IMR-90 (cell line): Measurements from ENCODE around the gene ALDH1A1. TPM values are rescaled to one million over a fixed set of nuclear protein-coding genes. Genes with fewer than 3 reads are reported as not detected.

ENCODE experiments used
- ATAC-seq: fragments of 200-7000 bp; cut with Tn5 transposase; 2 replicates; pipeline ENCODE4 v1.9.1; 2020; ENCODE audit warnings: low read depth, mild to moderate bottlenecking, moderate library complexity
- BruUV-seq: library from RNA; stranded (reverse); fragments of 400-500 nt; replicated peaks from 2 replicates; lab custom pipeline; 2021; lab: Mats Ljungman, UMichigan
- CTCF ChIA-PET: fragments of 300-600 bp; formaldehyde crosslinking; extraction: SDS; loops from one replicate; lab custom pipeline; 2021; ENCODE audit warnings: antibody characterized with exemption; lab: Yijun Ruan, JAX
- POLR2A ChIA-PET: fragments of 300-600 bp; sonication (Branson Sonifier 250); formaldehyde crosslinking; loops from one replicate; lab custom pipeline; 2022; ENCODE audit warnings: antibody characterized with exemption; ENCODE audit not compliant: unreplicated experiment; lab: Charles Lee
- DNase-seq: peaks from one replicate; pipeline ENCODE4 v3.0.0; 2013
- H2AFZ ChIP-seq: replicated peaks from 2 replicates; pipeline ENCODE3; 2013; ENCODE audit warnings: low read length, mild to moderate bottlenecking; ENCODE audit not compliant: poor library complexity
- H2AK5ac ChIP-seq: 2 replicates; pipeline ENCODE4 v1.6.1; 2013; ENCODE audit warnings: low read depth, low read length, inconsistent platforms
- H2AK9ac ChIP-seq: replicated peaks from 2 replicates; pipeline ENCODE3; 2013; ENCODE audit warnings: mild to moderate bottlenecking, low read depth, low read length, moderate library complexity; ENCODE audit not compliant: poor library complexity
- H2BK120ac ChIP-seq: 2 replicates; pipeline ENCODE4 v1.6.1; 2013; ENCODE audit warnings: low read depth, low read length, inconsistent platforms
- H2BK15ac ChIP-seq: 3 replicates; pipeline ENCODE4 v1.6.1; 2013; ENCODE audit warnings: low read depth, low read length, inconsistent platforms
- H2BK20ac ChIP-seq: 2 replicates; pipeline ENCODE4 v1.6.1; 2013; ENCODE audit warnings: low read depth, mild to moderate bottlenecking, inconsistent platforms, low read length, moderate library complexity
- H2BK5ac ChIP-seq: 2 replicates; pipeline ENCODE4 v1.6.1; 2013; ENCODE audit warnings: mild to moderate bottlenecking, low read depth, low read length, inconsistent platforms; ENCODE audit not compliant: poor library complexity, severe bottlenecking
- H3K14ac ChIP-seq: replicated peaks from 2 replicates; pipeline ENCODE4 v1.6.1; 2013; ENCODE audit warnings: low read depth, low read length, inconsistent platforms
- H3K18ac ChIP-seq: 2 replicates; pipeline ENCODE4 v1.6.1; 2013; ENCODE audit warnings: low read depth, low read length, control low read depth
- H3K23ac ChIP-seq: 2 replicates; pipeline ENCODE4 v1.6.1; 2013; ENCODE audit warnings: low read depth, low read length, inconsistent platforms
- H3K27ac ChIP-seq: 2 replicates; pipeline ENCODE4 v1.5.1; 2013; ENCODE audit warnings: mild to moderate bottlenecking, control low read depth, low read length; ENCODE audit not compliant: insufficient read depth
- H3K27me3 ChIP-seq: 2 replicates; pipeline ENCODE4 v1.6.1; 2013; ENCODE audit warnings: low read length; ENCODE audit not compliant: control insufficient read depth, insufficient read depth
- H3K36me3 ChIP-seq: 2 replicates; pipeline ENCODE4 v1.6.1; 2013; ENCODE audit warnings: low read length, mixed read lengths; ENCODE audit not compliant: control insufficient read depth, insufficient read depth
- H3K4ac ChIP-seq: 2 replicates; pipeline ENCODE4 v1.6.1; 2013; ENCODE audit warnings: low read depth, low read length, inconsistent platforms
- H3K4me1 ChIP-seq: 2 replicates; pipeline ENCODE4 v1.6.1; 2013; ENCODE audit warnings: low read length, mixed read lengths; ENCODE audit not compliant: control insufficient read depth, insufficient read depth
- H3K4me2 ChIP-seq: 2 replicates; pipeline ENCODE4 v1.6.1; 2013; ENCODE audit warnings: low read depth, mild to moderate bottlenecking, control low read depth, low read length, moderate library complexity
- H3K4me3 ChIP-seq: 2 replicates; pipeline ENCODE4 v1.5.1; 2013; ENCODE audit warnings: low read depth, mild to moderate bottlenecking, control low read depth, low read length, moderate library complexity; ENCODE audit not compliant: insufficient read depth
- H3K56ac ChIP-seq: 2 replicates; pipeline ENCODE4 v1.6.1; 2013; ENCODE audit warnings: low read length, inconsistent platforms; ENCODE audit not compliant: insufficient read depth; ENCODE audit errors: extremely low read depth
- H3K79me1 ChIP-seq, 2 experiments: 2 replicates each; pipeline ENCODE4 v1.6.1; 2013; ENCODE audit warnings: low read length in 2 of 2, inconsistent platforms in 1 of 2, low read depth in 1 of 2
- H3K9ac ChIP-seq: 2 replicates; pipeline ENCODE4 v1.6.1; 2013; ENCODE audit warnings: low read depth, low read length, control low read depth
- H3K9me1 ChIP-seq: 2 replicates; pipeline ENCODE4 v1.6.1; 2013; ENCODE audit warnings: low read length, inconsistent platforms; ENCODE audit not compliant: insufficient read depth
- H3K9me3 ChIP-seq: 2 replicates; pipeline ENCODE4 v1.6.1; 2013; ENCODE audit warnings: low read length; ENCODE audit not compliant: control insufficient read depth, insufficient read depth
- H4K20me1 ChIP-seq: 2 replicates; pipeline ENCODE4 v1.6.1; 2013; ENCODE audit warnings: low read length, inconsistent platforms; ENCODE audit not compliant: insufficient read depth
- H4K5ac ChIP-seq: 2 replicates; pipeline ENCODE4 v1.6.1; 2013; ENCODE audit warnings: mild to moderate bottlenecking, low read depth, low read length, control low read depth
- H4K8ac ChIP-seq, 2 experiments: 2 replicates each; pipeline ENCODE4 v1.6.1; 2013; ENCODE audit warnings: low read depth in 2 of 2, low read length in 2 of 2, control low read depth in 1 of 2, inconsistent platforms in 1 of 2
- H4K91ac ChIP-seq: 2 replicates; pipeline ENCODE4 v1.6.1; 2013; ENCODE audit warnings: low read depth, low read length, inconsistent platforms; ENCODE audit not compliant: insufficient read depth
- BHLHE40 ChIP-seq: fragments of 150-350 bp; IDR thresholded peaks from 2 replicates; pipeline ENCODE4 v1.6.1; 2016; ENCODE audit warnings: mild to moderate bottlenecking, low read depth, low read length
- CEBPB ChIP-seq: IDR thresholded peaks from 2 replicates; pipeline ENCODE4 v1.6.1; 2012; ENCODE audit warnings: low read depth, low read length, improper control_type of control experiment
- CHD1 ChIP-seq: IDR thresholded peaks from 2 replicates; pipeline ENCODE4 v1.6.1; 2012; ENCODE audit warnings: low read depth, low read length, improper control_type of control experiment
- MXI1 ChIP-seq: IDR thresholded peaks from 2 replicates; pipeline ENCODE4 v1.6.1; 2012; ENCODE audit warnings: low read depth, mild to moderate bottlenecking, low read length, moderate library complexity, borderline replicate concordance
- POLR2A ChIP-seq: IDR thresholded peaks from 2 replicates; pipeline ENCODE4 v1.6.1; 2012; ENCODE audit warnings: mild to moderate bottlenecking, low read depth, low read length
- RAD21 ChIP-seq: IDR thresholded peaks from 2 replicates; pipeline ENCODE4 v1.6.1; 2012; ENCODE audit warnings: low read length, improper control_type of control experiment
- RCOR1 ChIP-seq: IDR thresholded peaks from 2 replicates; pipeline ENCODE4 v1.6.1; 2012; ENCODE audit warnings: mild to moderate bottlenecking, low read length, improper control_type of control experiment; ENCODE audit not compliant: insufficient replicate concordance
- RFX5 ChIP-seq: IDR thresholded peaks from 2 replicates; pipeline ENCODE4 v1.8.0; 2012; ENCODE audit warnings: low read depth, mild to moderate bottlenecking, low read length, moderate library complexity
- WGBS, 2 experiments: methylation state at CpG; one replicate each; pipeline versions ENCODE4 v1.1.5 to v1.1.7; 2013; ENCODE audit warnings: missing lambda C conversion rate in 2 of 2; ENCODE audit not compliant: insufficient read length in 1 of 2; ENCODE audit errors: extremely low coverage in 2 of 2; 5-methylcytosine and 5-hydroxymethylcytosine counted together
- dilution Hi-C: fragments of 300-500 bp; cut with HindIII; formaldehyde crosslinking; loops from one replicate; pipeline ENCODE4 v1.14.3; 2018; ENCODE audit warnings: low sequenced_read_pairs; ENCODE audit not compliant: unreplicated experiment
- in situ Hi-C: fragments of 300-500 bp; cut with MboI; formaldehyde crosslinking; loops from 3 replicates; pipeline ENCODE4 v1.14.3; 2019; ENCODE audit warnings: low sequenced_read_pairs, inconsistent platforms, mixed read lengths
- intact Hi-C: fragments of 100-400 bp; cut with micrococcal nuclease; formaldehyde crosslinking; loops from 2 replicates; pipeline ENCODE4 v1.10.0; 2022
- polyA plus RNA-seq, 3 experiments: library from polyadenylated mRNA; depleted of rRNA; stranded (reverse); fragments of >200 nt; gene quantifications; 2 replicates each; pipeline ENCODE4 v1.2.3, GENCODE V29; 2012; ENCODE audit warnings: low replicate concordance in 1 of 3
- total RNA-seq: library from RNA; depleted of rRNA; stranded (reverse); fragments of >200 nt; gene quantifications from 2 replicates; pipeline ENCODE4 v1.2.3, GENCODE V29; 2012
- TF ChIP-seq, protein P1 (sequence below): fragments of 150-350 bp; IDR thresholded peaks from 2 replicates; pipeline ENCODE4 v1.6.1; 2017; ENCODE audit warnings: mild to moderate bottlenecking, antibody characterized with exemption, low read length, low read depth
- TF ChIP-seq, protein P2 (sequence below): fragments of 150-350 bp; IDR thresholded peaks from 2 replicates; pipeline ENCODE4 v1.6.1; 2016; ENCODE audit warnings: low read depth, mild to moderate bottlenecking, low read length, moderate library complexity, borderline replicate concordance
- TF ChIP-seq, protein P3 (sequence below): conservative IDR thresholded peaks from 2 replicates; pipeline ENCODE4 v1.5.1; 2012; ENCODE audit warnings: mild to moderate bottlenecking, low read depth, low read length, improper control_type of control experiment

The ALDH1A1 gene
- total and polyA plus RNA-seq, 2 of the 4 experiments (the other 2 are of a cell fraction), result not detected

DNA sequence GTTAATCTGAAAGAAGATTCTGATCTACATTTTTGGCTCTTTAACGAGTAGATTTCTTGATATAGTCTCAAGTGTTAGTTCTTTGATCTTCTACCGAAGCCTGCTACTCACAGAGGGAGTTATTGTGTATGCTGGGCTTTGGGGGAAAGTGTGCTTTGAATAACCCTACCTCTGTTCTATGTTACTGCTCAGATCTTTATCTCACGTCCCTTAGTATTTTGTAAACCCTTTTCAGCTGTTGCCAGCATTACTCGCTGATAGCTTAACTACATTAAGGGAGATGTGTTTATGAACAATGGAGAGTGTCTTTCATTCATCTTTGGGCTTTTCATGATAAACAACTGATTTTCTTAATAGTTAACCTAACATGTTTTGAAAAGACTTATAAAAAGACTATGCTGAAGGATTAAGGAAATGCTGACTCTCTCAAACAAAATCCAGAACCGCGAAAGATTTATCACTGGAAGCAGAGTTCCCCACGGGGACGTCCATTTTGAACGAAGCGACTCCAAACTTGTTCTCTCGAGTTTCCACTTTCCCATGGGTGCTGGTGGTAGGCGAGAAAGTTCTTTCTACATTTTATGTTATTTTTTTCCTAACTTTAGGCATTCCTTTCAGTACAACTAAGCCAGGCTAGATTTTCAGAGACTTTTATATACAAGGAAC lies 27.9 kb upstream of the ALDH1A1 start:
- dilution Hi-C loops, result no loop called here
- Histone ChIP-seq H3K79me1 (no peaks in the 10 kb centered on the region), H3K4ac (no peak overlapping the region), H3K56ac (no peak overlapping the region), H2AK9ac (no peak overlapping the region), H3K4me1 (no peaks in the 10 kb centered on the region), H4K20me1 (no peaks in the 10 kb centered on the region), H3K9ac (no peak overlapping the region), H4K8ac (no peak overlapping the region), H3K4me2 (no peak overlapping the region), H2AK5ac (no peak overlapping the region), H2BK120ac (no peak overlapping the region), H3K27ac (no peak overlapping the region), H3K18ac (no peak overlapping the region), H3K27me3 (no peaks in the 10 kb centered on the region; the same call in 1 of the 2 replicates), H3K36me3 (no peaks in the 10 kb centered on the region), H3K9me3 (no peaks in the 10 kb centered on the region), H2AFZ (no peak overlapping the region), H3K23ac (no peak overlapping the region), H2BK20ac (no peak overlapping the region), H4K91ac (no peak overlapping the region), H4K5ac (no peak overlapping the region), H2BK5ac (no peak overlapping the region), H3K4me3 (no peak overlapping the region), H2BK15ac (no peak overlapping the region), H3K14ac (no peak overlapping the region), H3K9me1 (no peaks in the 10 kb centered on the region)
- BruUV-seq, result no TSS peak
- in situ Hi-C loops, result no loop called here
- no peak for DNase-seq
- CTCF ChIA-PET, result no interaction called here
- ATAC-seq, result no peak
- intact Hi-C loops, result loop anchor here (10.0 kb wide), 1 partner anchor 746 kb away; no protein-coding TSS in a partner anchor
- POLR2A ChIA-PET, result interaction anchor here (0.7 kb wide), 1 partner anchor 1855 kb away, joined by 3 read pairs; no protein-coding TSS in a partner anchor
- TF ChIP-seq RFX5 (no peak), BHLHE40 (no peak), POLR2A (no peak), MXI1 (no peak), CEBPB (no peak), CHD1 (no peak), RCOR1 (no peak), RAD21 (no peak)
- TF ChIP-seq, protein P1, sequence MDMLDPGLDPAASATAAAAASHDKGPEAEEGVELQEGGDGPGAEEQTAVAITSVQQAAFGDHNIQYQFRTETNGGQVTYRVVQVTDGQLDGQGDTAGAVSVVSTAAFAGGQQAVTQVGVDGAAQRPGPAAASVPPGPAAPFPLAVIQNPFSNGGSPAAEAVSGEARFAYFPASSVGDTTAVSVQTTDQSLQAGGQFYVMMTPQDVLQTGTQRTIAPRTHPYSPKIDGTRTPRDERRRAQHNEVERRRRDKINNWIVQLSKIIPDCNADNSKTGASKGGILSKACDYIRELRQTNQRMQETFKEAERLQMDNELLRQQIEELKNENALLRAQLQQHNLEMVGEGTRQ, result no peak
- TF ChIP-seq, protein P2, sequence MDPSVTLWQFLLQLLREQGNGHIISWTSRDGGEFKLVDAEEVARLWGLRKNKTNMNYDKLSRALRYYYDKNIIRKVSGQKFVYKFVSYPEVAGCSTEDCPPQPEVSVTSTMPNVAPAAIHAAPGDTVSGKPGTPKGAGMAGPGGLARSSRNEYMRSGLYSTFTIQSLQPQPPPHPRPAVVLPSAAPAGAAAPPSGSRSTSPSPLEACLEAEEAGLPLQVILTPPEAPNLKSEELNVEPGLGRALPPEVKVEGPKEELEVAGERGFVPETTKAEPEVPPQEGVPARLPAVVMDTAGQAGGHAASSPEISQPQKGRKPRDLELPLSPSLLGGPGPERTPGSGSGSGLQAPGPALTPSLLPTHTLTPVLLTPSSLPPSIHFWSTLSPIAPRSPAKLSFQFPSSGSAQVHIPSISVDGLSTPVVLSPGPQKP, result no peak
- TF ChIP-seq, protein P3, sequence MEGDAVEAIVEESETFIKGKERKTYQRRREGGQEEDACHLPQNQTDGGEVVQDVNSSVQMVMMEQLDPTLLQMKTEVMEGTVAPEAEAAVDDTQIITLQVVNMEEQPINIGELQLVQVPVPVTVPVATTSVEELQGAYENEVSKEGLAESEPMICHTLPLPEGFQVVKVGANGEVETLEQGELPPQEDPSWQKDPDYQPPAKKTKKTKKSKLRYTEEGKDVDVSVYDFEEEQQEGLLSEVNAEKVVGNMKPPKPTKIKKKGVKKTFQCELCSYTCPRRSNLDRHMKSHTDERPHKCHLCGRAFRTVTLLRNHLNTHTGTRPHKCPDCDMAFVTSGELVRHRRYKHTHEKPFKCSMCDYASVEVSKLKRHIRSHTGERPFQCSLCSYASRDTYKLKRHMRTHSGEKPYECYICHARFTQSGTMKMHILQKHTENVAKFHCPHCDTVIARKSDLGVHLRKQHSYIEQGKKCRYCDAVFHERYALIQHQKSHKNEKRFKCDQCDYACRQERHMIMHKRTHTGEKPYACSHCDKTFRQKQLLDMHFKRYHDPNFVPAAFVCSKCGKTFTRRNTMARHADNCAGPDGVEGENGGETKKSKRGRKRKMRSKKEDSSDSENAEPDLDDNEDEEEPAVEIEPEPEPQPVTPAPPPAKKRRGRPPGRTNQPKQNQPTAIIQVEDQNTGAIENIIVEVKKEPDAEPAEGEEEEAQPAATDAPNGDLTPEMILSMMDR, result no peak
- 90% methylated on average over 2 of the region's 12 CpGs; no CpG with 5 or more reads in 1 of the 2 experiments for WGBS, 2 experiments
